ENCODE results near the gene NFAM1. TPM values are rescaled to one million over a fixed set of nuclear protein-coding genes. Genes with fewer than 3 reads are reported as not detected.

The NFAM1 gene
- total RNA-seq, 1 experiment from 2014 or later, result 0.12 TPM

DNA sequence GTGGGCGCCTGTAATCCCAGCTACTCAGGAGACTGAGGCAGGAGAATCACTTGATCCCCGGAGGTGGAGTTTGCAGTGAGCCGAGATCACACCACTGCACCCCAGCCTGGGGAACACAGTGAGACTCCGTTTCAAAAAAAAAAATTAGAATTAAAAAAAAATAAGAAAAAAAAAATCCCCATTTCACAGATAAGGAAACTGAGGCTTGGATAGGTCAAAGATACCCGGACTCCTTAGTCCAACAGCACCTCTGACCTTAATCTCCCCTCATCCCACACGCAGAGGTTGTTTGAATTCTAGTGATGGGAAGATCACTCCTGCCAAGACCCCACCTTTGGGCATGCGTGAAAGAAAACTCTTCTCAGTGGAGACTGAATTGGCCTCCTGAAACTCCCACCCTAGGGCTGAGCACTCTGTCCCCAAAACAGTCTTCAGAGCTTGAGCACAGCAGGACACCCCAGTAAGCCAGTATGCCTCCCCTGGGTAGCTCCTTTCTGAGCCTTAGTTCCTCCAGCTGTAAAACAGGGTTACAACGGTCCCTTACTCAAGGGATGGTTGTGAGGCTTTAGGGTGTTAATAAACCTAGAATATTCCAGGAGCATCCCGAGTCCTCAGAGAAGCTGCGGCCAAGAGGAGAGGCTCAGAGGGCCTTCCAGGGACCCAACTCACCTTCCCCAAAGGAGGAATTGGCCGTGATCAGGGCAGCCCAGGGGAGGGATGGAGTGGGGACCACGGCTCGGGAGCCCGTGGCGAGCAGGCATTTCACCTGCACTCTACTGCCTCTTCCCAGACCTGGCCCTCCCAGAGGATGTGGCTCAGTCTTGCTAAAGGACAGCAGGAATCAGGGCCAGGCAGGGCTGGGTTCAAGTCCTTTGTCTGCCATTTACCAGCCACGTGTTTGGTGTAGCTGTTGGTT, 73.3 kb downstream of the NFAM1 start:
- RAD21 ChIA-PET (ENCODE audit: low non-redundant PET in 1 of 2, low total read pairs in 2 of 2, uncharacterized antibody in 2 of 2, unreplicated experiment in 2 of 2), result no interaction called here
- TF ChIP-seq, protein P1, sequence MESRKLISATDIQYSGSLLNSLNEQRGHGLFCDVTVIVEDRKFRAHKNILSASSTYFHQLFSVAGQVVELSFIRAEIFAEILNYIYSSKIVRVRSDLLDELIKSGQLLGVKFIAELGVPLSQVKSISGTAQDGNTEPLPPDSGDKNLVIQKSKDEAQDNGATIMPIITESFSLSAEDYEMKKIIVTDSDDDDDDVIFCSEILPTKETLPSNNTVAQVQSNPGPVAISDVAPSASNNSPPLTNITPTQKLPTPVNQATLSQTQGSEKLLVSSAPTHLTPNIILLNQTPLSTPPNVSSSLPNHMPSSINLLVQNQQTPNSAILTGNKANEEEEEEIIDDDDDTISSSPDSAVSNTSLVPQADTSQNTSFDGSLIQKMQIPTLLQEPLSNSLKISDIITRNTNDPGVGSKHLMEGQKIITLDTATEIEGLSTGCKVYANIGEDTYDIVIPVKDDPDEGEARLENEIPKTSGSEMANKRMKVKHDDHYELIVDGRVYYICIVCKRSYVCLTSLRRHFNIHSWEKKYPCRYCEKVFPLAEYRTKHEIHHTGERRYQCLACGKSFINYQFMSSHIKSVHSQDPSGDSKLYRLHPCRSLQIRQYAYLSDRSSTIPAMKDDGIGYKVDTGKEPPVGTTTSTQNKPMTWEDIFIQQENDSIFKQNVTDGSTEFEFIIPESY (IDR thresholded peaks at IDR 0.05; ENCODE audit: extremely low read depth, insufficient replicate concordance, low read length), result no peak
- TF ChIP-seq, protein P2, sequence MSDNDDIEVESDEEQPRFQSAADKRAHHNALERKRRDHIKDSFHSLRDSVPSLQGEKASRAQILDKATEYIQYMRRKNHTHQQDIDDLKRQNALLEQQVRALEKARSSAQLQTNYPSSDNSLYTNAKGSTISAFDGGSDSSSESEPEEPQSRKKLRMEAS (IDR thresholded peaks at IDR 0.05), result no peak
- TF ChIP-seq CEBPB (IDR thresholded peaks at IDR 0.05; ENCODE audit: low read depth) (no peak), EZH2phosphoT487 (IDR thresholded peaks at IDR 0.05; ENCODE audit: borderline replicate concordance) (no peak), FOSL1 (IDR thresholded peaks at IDR 0.05; ENCODE audit: low read depth) (no peak), ELF1 (IDR thresholded peaks at IDR 0.05; ENCODE audit: borderline replicate concordance, low read depth) (no peak), CBX3 (IDR thresholded peaks at IDR 0.05; ENCODE audit: low read depth) (no peak)
- TF ChIP-seq, protein P3, sequence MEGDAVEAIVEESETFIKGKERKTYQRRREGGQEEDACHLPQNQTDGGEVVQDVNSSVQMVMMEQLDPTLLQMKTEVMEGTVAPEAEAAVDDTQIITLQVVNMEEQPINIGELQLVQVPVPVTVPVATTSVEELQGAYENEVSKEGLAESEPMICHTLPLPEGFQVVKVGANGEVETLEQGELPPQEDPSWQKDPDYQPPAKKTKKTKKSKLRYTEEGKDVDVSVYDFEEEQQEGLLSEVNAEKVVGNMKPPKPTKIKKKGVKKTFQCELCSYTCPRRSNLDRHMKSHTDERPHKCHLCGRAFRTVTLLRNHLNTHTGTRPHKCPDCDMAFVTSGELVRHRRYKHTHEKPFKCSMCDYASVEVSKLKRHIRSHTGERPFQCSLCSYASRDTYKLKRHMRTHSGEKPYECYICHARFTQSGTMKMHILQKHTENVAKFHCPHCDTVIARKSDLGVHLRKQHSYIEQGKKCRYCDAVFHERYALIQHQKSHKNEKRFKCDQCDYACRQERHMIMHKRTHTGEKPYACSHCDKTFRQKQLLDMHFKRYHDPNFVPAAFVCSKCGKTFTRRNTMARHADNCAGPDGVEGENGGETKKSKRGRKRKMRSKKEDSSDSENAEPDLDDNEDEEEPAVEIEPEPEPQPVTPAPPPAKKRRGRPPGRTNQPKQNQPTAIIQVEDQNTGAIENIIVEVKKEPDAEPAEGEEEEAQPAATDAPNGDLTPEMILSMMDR (IDR thresholded peaks at IDR 0.05 in 2 of 3, conservative IDR thresholded peaks at IDR 0.05 in 1 of 3; ENCODE audit: borderline replicate concordance in 1 of 3, insufficient read depth in 1 of 3, low read depth in 2 of 3, low read length in 2 of 3), result no peak
- TF ChIP-seq, protein P4, sequence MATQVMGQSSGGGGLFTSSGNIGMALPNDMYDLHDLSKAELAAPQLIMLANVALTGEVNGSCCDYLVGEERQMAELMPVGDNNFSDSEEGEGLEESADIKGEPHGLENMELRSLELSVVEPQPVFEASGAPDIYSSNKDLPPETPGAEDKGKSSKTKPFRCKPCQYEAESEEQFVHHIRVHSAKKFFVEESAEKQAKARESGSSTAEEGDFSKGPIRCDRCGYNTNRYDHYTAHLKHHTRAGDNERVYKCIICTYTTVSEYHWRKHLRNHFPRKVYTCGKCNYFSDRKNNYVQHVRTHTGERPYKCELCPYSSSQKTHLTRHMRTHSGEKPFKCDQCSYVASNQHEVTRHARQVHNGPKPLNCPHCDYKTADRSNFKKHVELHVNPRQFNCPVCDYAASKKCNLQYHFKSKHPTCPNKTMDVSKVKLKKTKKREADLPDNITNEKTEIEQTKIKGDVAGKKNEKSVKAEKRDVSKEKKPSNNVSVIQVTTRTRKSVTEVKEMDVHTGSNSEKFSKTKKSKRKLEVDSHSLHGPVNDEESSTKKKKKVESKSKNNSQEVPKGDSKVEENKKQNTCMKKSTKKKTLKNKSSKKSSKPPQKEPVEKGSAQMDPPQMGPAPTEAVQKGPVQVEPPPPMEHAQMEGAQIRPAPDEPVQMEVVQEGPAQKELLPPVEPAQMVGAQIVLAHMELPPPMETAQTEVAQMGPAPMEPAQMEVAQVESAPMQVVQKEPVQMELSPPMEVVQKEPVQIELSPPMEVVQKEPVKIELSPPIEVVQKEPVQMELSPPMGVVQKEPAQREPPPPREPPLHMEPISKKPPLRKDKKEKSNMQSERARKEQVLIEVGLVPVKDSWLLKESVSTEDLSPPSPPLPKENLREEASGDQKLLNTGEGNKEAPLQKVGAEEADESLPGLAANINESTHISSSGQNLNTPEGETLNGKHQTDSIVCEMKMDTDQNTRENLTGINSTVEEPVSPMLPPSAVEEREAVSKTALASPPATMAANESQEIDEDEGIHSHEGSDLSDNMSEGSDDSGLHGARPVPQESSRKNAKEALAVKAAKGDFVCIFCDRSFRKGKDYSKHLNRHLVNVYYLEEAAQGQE (IDR thresholded peaks at IDR 0.05; ENCODE audit: low read depth), result no peak
- no peaks in the 10 kb centered on the region for H3K9me3 ChIP-seq (ENCODE audit: control insufficient read depth in 1 of 2, insufficient read depth in 1 of 2, low read depth in 1 of 2, low read length in 2 of 2)
- DNase-seq (ENCODE audit: low read depth, low spot score) (no peak), ATAC-seq (no peak; the same call in 1 of the 2 replicates)
- CTCF ChIA-PET, result no interaction called here
- no peaks in the 10 kb centered on the region for H4K20me1 ChIP-seq (ENCODE audit: insufficient read depth)
- no peaks in the 10 kb centered on the region for H3K9me2 ChIP-seq (ENCODE audit: insufficient read depth)
- no peak overlapping the region for H3K4me3 ChIP-seq (replicated peaks in 1 of 2; ENCODE audit: low read depth in 1 of 2, low read length in 2 of 2)
- no peak overlapping the region for H3K4me2 ChIP-seq (ENCODE audit: low read length)
- H3K27me3 ChIP-seq (ENCODE audit: insufficient read depth, low read length), result no peaks in the 10 kb centered on the region
- H3K4me1 ChIP-seq (ENCODE audit: control insufficient read depth in 1 of 2, insufficient read depth in 2 of 2, low read length in 2 of 2), result peaks cover 0 to 3% of the 10 kb centered on the region in 2 experiments; a peak in 1 of 4 replicates
- H2AFZ ChIP-seq (ENCODE audit: low read depth, low read length, poor library complexity, severe bottlenecking), result no peak overlapping the region
- H3K79me2 ChIP-seq (ENCODE audit: insufficient read depth, low read length), result no peaks in the 10 kb centered on the region
- intact Hi-C loops (cut with micrococcal nuclease), result no loop called here
- H3K36me3 ChIP-seq (ENCODE audit: control insufficient read depth in 1 of 2, insufficient read depth in 2 of 2, low read length in 2 of 2), result no peaks in the 10 kb centered on the region
- POLR2A ChIA-PET, result interaction anchor here (1.3 kb wide), 1 partner anchor 13 kb away, joined by 3 read pairs; no protein-coding TSS in a partner anchor
- BruUV-seq (replicated peaks), result no TSS peak
- no peak overlapping the region for H3K27ac ChIP-seq (ENCODE audit: low read depth, low read length)
- H3K9ac ChIP-seq (ENCODE audit: low read length), result no peak overlapping the region
